Measurements from ENCODE around the gene PASD1. TPM values are rescaled to one million over a fixed set of nuclear protein-coding genes. Genes with fewer than 3 reads are reported as not detected.
"Not testable (repeated sequence)": the region's sequence is repeated elsewhere in the genome, so short reads cannot be mapped to it uniquely, and the experiment has no call there.

PASD1 gene
- total RNA-seq, 1 donor from 2014 or later = not detected

GRCh38 chrX:151692825-151693224 lies 129.3 kb downstream of the PASD1 start:
- H3K36me3 Mint-ChIP-seq (ENCODE audit: insufficient read depth) = peaks cover 2% of the 10 kb centered on the region
- TF ChIP-seq, protein P1, sequence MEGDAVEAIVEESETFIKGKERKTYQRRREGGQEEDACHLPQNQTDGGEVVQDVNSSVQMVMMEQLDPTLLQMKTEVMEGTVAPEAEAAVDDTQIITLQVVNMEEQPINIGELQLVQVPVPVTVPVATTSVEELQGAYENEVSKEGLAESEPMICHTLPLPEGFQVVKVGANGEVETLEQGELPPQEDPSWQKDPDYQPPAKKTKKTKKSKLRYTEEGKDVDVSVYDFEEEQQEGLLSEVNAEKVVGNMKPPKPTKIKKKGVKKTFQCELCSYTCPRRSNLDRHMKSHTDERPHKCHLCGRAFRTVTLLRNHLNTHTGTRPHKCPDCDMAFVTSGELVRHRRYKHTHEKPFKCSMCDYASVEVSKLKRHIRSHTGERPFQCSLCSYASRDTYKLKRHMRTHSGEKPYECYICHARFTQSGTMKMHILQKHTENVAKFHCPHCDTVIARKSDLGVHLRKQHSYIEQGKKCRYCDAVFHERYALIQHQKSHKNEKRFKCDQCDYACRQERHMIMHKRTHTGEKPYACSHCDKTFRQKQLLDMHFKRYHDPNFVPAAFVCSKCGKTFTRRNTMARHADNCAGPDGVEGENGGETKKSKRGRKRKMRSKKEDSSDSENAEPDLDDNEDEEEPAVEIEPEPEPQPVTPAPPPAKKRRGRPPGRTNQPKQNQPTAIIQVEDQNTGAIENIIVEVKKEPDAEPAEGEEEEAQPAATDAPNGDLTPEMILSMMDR (IDR thresholded peaks at IDR 0.05; ENCODE audit: unreplicated experiment) = no peak
- no peak overlapping the region for H3K27ac Mint-ChIP-seq
- no peak overlapping the region for H3K4me3 Mint-ChIP-seq (ENCODE audit: low read depth)
- H3K4me1 Mint-ChIP-seq (ENCODE audit: low read depth) = peaks cover 5% of the 10 kb centered on the region
- H3K27me3 Mint-ChIP-seq = peaks cover 16% of the 10 kb centered on the region
- peaks cover 20% of the 10 kb centered on the region for H3K9me3 Mint-ChIP-seq (ENCODE audit: low read depth)
- DNase-seq (ENCODE audit: low spot score, unreplicated experiment) = no peak

- H3K36me3 Mint-ChIP-seq (ENCODE audit: insufficient read depth) = peaks cover 2% of the 10 kb centered on the region
- peak overlapping the region; percentile 58 for H3K4me3 Mint-ChIP-seq (ENCODE audit: low read depth)
Observed at GRCh38 chrX:151694121-151694520, 130.6 kb downstream of the PASD1 start.

GRCh38 chrX:151694661-151695582 lies 131.4 kb downstream of the PASD1 start, which contains the start of gene PRRG3:
Gene PRRG3, plus strand, starts transcription at chrX:151695458. Its CDS starts 3,357 bp downstream, at chrX:151698815.
- Mint-ChIP-seq H3K9me3 (ENCODE audit: low read depth) (peaks cover 24% of the 10 kb centered on the region), H3K4me3 (ENCODE audit: low read depth) (peak within 1 kb of the TSS; percentile 76), H3K4me1 (ENCODE audit: low read depth) (peaks cover 5% of the 10 kb centered on the region), H3K27ac (no peak within 1 kb of the TSS), H3K36me3 (ENCODE audit: insufficient read depth) (peaks cover 3% of the 10 kb centered on the region), H3K27me3 (peaks cover 16% of the 10 kb centered on the region)
- TF ChIP-seq, protein P1 (IDR thresholded peaks at IDR 0.05; ENCODE audit: unreplicated experiment) = no peak
- DNase-seq (ENCODE audit: low spot score, unreplicated experiment) = peak; percentile 40

More at GRCh38 chrX:151694121-151694520, 130.6 kb downstream of the PASD1 start:
- TF ChIP-seq, protein P1 (IDR thresholded peaks at IDR 0.05; ENCODE audit: unreplicated experiment) = no peak
- Mint-ChIP-seq H3K4me1 (ENCODE audit: low read depth) (peaks cover 5% of the 10 kb centered on the region), H3K9me3 (ENCODE audit: low read depth) (peaks cover 24% of the 10 kb centered on the region), H3K27ac (no peak overlapping the region), H3K27me3 (peaks cover 16% of the 10 kb centered on the region)
- no peak for DNase-seq (ENCODE audit: low spot score, unreplicated experiment)

GRCh38 chrX:151695583-151696340 lies 132.3 kb downstream of the PASD1 start:
- TF ChIP-seq, protein P1 (IDR thresholded peaks at IDR 0.05; ENCODE audit: unreplicated experiment) = no peak
- no peak for DNase-seq (ENCODE audit: low spot score, unreplicated experiment)
- H3K27me3 Mint-ChIP-seq = peaks cover 16% of the 10 kb centered on the region
- H3K9me3 Mint-ChIP-seq (ENCODE audit: low read depth) = peaks cover 24% of the 10 kb centered on the region
- H3K4me1 Mint-ChIP-seq (ENCODE audit: low read depth) = peaks cover 5% of the 10 kb centered on the region
- peak overlapping the region; percentile 76 for H3K4me3 Mint-ChIP-seq (ENCODE audit: low read depth)
- H3K36me3 Mint-ChIP-seq (ENCODE audit: insufficient read depth) = peaks cover 4% of the 10 kb centered on the region
- H3K27ac Mint-ChIP-seq = no peak overlapping the region

GRCh38 chrX:151697082-151697481 lies 133.6 kb downstream of the PASD1 start:
- H3K4me1 Mint-ChIP-seq (ENCODE audit: low read depth); H3K27ac Mint-ChIP-seq; H3K4me3 Mint-ChIP-seq (ENCODE audit: low read depth): not testable (repeated sequence)

More at GRCh38 chrX:151697082-151697481, 133.6 kb downstream of the PASD1 start:
- H3K9me3 Mint-ChIP-seq (ENCODE audit: low read depth) = peaks cover 24% of the 10 kb centered on the region
- H3K36me3 Mint-ChIP-seq (ENCODE audit: insufficient read depth); DNase-seq (ENCODE audit: low spot score, unreplicated experiment): not testable (repeated sequence)
- H3K27me3 Mint-ChIP-seq = peaks cover 16% of the 10 kb centered on the region
